ENCODE data around the gene PITRM1. TPM values are rescaled to one million over a fixed set of nuclear protein-coding genes. Genes with fewer than 3 reads are reported as not detected.
"Not testable (repeated sequence)": the region's sequence is repeated elsewhere in the genome, so short reads cannot be mapped to it uniquely, and the experiment has no call there.

The PITRM1 gene
- total and polyA plus RNA-seq, 11 donors: 65.8 to 128 (median 91.8) TPM

GRCh38 chr10:3108033-3108432 is 64.5 kb downstream of the PITRM1 start:
- H3K27ac ChIP-seq: peak overlapping the region; percentile 59 to 91 (median 78)
- H3K36me3 ChIP-seq: peaks cover 0 to 87% (median 51%) of the 10 kb centered on the region in 9 donors
- ATAC-seq (no peak), DNase-seq (peak in 2 of 5 donors; percentile 34 to 48)
- TF ChIP-seq POLR2A (IDR thresholded peaks at IDR 0.05) (no peak), CTCF (IDR thresholded peaks at IDR 0.05) (no peak)
- H3K4me1 ChIP-seq: peaks cover 0 to 61% (median 21%) of the 10 kb centered on the region in 12 donors
- no peaks in the 10 kb centered on the region for H3K9me3 ChIP-seq
- intact Hi-C loops (cut with DNase I): loop anchor here in 1 of 10 donors (5.0 kb wide), 1 partner anchor 41 kb away; the partner anchor contains the start of gene PFKP
- 68 to 82% (median 77%) methylated on average over 8 of the region's 8 CpGs for WGBS, 4 donors
- no peak overlapping the region for H3K4me3 ChIP-seq
- no peaks in the 10 kb centered on the region for H3K27me3 ChIP-seq

- peak overlapping the region in 1 of 12 donors; percentile 6 for H3K4me3 ChIP-seq
- peaks cover 0 to 84% (median 46%) of the 10 kb centered on the region in 9 donors for H3K36me3 ChIP-seq
- TF ChIP-seq POLR2A (IDR thresholded peaks at IDR 0.05) (peak in 1 of 2 donors; percentile 21), CTCF (IDR thresholded peaks at IDR 0.05) (no peak)
- H3K9me3 ChIP-seq: no peaks in the 10 kb centered on the region
- H3K4me1 ChIP-seq: peaks cover 0 to 66% (median 25%) of the 10 kb centered on the region in 12 donors
- WGBS, 4 donors: 47 to 65% (median 62%) methylated on average over 22 of the region's 22 CpGs
- ATAC-seq (peak; percentile 85 to 93 (median 91)), DNase-seq (peak; percentile 76 to 93 (median 81))
- H3K27ac ChIP-seq: peak overlapping the region; percentile 59 to 91 (median 78)
- intact Hi-C loops (cut with DNase I): loop anchor here in 1 of 10 donors (5.0 kb wide), 1 partner anchor 40 kb away; the partner anchor contains the start of gene PFKP
- no peaks in the 10 kb centered on the region for H3K27me3 ChIP-seq
Measured at GRCh38 chr10:3107426-3107961, 65.1 kb downstream of the PITRM1 start.

GRCh38 chr10:3106928-3107425 is 65.6 kb downstream of the PITRM1 start:
- peak in 1 of 5 donors; percentile 27 for DNase-seq
- TF ChIP-seq CTCF (IDR thresholded peaks at IDR 0.05) (no peak), POLR2A (IDR thresholded peaks at IDR 0.05) (no peak)
- H3K4me3 ChIP-seq: no peak overlapping the region

GRCh38 chr10:3106328-3106727 is 66.3 kb downstream of the PITRM1 start:
- H3K4me1 ChIP-seq: peaks cover 0 to 59% (median 21%) of the 10 kb centered on the region in 12 donors
- WGBS, 4 donors: 61 to 98% (median 88%) methylated on average over 2 to 6 of the region's 10 CpGs
- H3K27ac ChIP-seq: peak overlapping the region in 1 of 12 donors; percentile 40
- H3K36me3 ChIP-seq: peaks cover 0 to 79% (median 45%) of the 10 kb centered on the region in 9 donors
- intact Hi-C loops (cut with DNase I): loop anchor here in 1 of 10 donors (5.0 kb wide), 1 partner anchor 39 kb away; the partner anchor contains the start of gene PFKP
- not testable (repeated sequence) for H3K27me3 ChIP-seq, H3K9me3 ChIP-seq, DNase-seq, ATAC-seq, H3K4me3 ChIP-seq

More at GRCh38 chr10:3106928-3107425, 65.6 kb downstream of the PITRM1 start:
- Histone ChIP-seq H3K27me3 (no peaks in the 10 kb centered on the region), H3K36me3 (peaks cover 0 to 80% (median 43%) of the 10 kb centered on the region in 9 donors), H3K9me3 (no peaks in the 10 kb centered on the region), H3K4me1 (peaks cover 0 to 65% (median 25%) of the 10 kb centered on the region in 12 donors), H3K27ac (peak overlapping the region; percentile 57 to 91 (median 78))
- intact Hi-C loops (cut with DNase I): loop anchor here in 1 of 10 donors (5.0 kb wide), 1 partner anchor 40 kb away; the partner anchor contains the start of gene PFKP
- 45 to 68% (median 64%) methylated on average over 4 to 5 of the region's 5 CpGs for WGBS, 4 donors
- ATAC-seq: no peak

All from heart left ventricle (tissue), 16 donors.